Fibroblast of mammary gland (primary cell): ENCODE results near the gene ABCF2.

Experiments used
- DNase-seq: peaks from one replicate; pipeline ENCODE4 v3.0.0-alpha.2; 2010; ENCODE audit warnings: low read depth
- H3K4me3 ChIP-seq: 2 replicates; pipeline ENCODE4 v1.5.1; 2011; ENCODE audit warnings: low read depth, mild to moderate bottlenecking, low read length, moderate library complexity; ENCODE audit not compliant: control insufficient read depth
- CTCF ChIP-seq: conservative IDR thresholded peaks from 2 replicates; pipeline ENCODE4 v1.5.1; 2011; ENCODE audit warnings: low read depth, low read length, inconsistent platforms; ENCODE audit not compliant: control insufficient read depth, insufficient read depth

ABCF2 gene

GRCh38 chr7:151261529-151261928 is 34.5 kb upstream of the ABCF2 start:
- peak; percentile 31 for DNase-seq
- TF ChIP-seq CTCF: no peak
- H3K4me3 ChIP-seq: no peak overlapping the region

- no peak for DNase-seq
- TF ChIP-seq CTCF: no peak
- H3K4me3 ChIP-seq: no peak overlapping the region
Measured at GRCh38 chr7:151260883-151261282, 33.9 kb upstream of the ABCF2 start.

GRCh38 chr7:151260471-151260870 is 33.5 kb upstream of the ABCF2 start:
- H3K4me3 ChIP-seq: no peak overlapping the region
- TF ChIP-seq CTCF: no peak
- DNase-seq: no peak

- no peak for TF ChIP-seq CTCF
- DNase-seq: no peak
- H3K4me3 ChIP-seq: no peak overlapping the region
Measured at GRCh38 chr7:151257990-151258389, 31.0 kb upstream of the ABCF2 start.

GRCh38 chr7:151256410-151257045 is 29.5 kb upstream of the ABCF2 start:
- TF ChIP-seq CTCF: no peak
- DNase-seq: no peak
- no peak overlapping the region for H3K4me3 ChIP-seq

GRCh38 chr7:151255390-151255789 is 28.4 kb upstream of the ABCF2 start:
- TF ChIP-seq CTCF: no peak
- no peak overlapping the region for H3K4me3 ChIP-seq
- DNase-seq: no peak

- DNase-seq: no peak
- TF ChIP-seq CTCF: no peak
- H3K4me3 ChIP-seq: no peak overlapping the region
Measured at GRCh38 chr7:151254851-151255250, 27.8 kb upstream of the ABCF2 start.
